HG03135 (cell line): ENCODE data around the gene TFAP2A.

Source experiments
- ATAC-seq: cut with Tn5 transposase; IDR thresholded peaks from one replicate; pipeline ENCODE4 v1.9.1; 2021; ENCODE audit warnings: mild to moderate bottlenecking, moderate library complexity; ENCODE audit not compliant: unreplicated experiment

Gene TFAP2A

GRCh38 chr6:10401004-10401536 lies 13.8 kb downstream of the TFAP2A start:
- no peak for ATAC-seq

- no peak for ATAC-seq
Measured at GRCh38 chr6:10400330-10400729, 14.5 kb downstream of the TFAP2A start.

GRCh38 chr6:10399451-10399850 lies 15.4 kb downstream of the TFAP2A start:
- no peak for ATAC-seq

- no peak for ATAC-seq
Measured at GRCh38 chr6:10398446-10399218, 16.2 kb downstream of the TFAP2A start.

- ATAC-seq: no peak
Measured at GRCh38 chr6:10397756-10398445, 17.0 kb downstream of the TFAP2A start.

GRCh38 chr6:10396785-10397184 lies 18.1 kb downstream of the TFAP2A start:
- no peak for ATAC-seq

- ATAC-seq: no peak
Measured at GRCh38 chr6:10395704-10396546, 18.9 kb downstream of the TFAP2A start.

GRCh38 chr6:10395171-10395703 lies 19.6 kb downstream of the TFAP2A start:
- no peak for ATAC-seq

- no peak for ATAC-seq
Measured at GRCh38 chr6:10393544-10394225, 21.2 kb downstream of the TFAP2A start.

GRCh38 chr6:10391799-10392198 lies 23.1 kb downstream of the TFAP2A start:
- ATAC-seq: no peak

GRCh38 chr6:10391299-10391630 lies 23.6 kb downstream of the TFAP2A start:
- no peak for ATAC-seq

- no peak for ATAC-seq
Measured at GRCh38 chr6:10390495-10391298, 24.2 kb downstream of the TFAP2A start.

- no peak for ATAC-seq
Measured at GRCh38 chr6:10389739-10390494, 25.0 kb downstream of the TFAP2A start.

- ATAC-seq: no peak
Measured at GRCh38 chr6:10386756-10387654, 27.9 kb downstream of the TFAP2A start.

GRCh38 chr6:10386220-10386619 lies 28.7 kb downstream of the TFAP2A start:
- no peak for ATAC-seq

- no peak for ATAC-seq
Measured at GRCh38 chr6:10385524-10386132, 29.2 kb downstream of the TFAP2A start.
